Inferior parietal cortex (tissue), 1 donor: ENCODE results near the gene SLC48A1.
"Not testable (repeated sequence)": the region's sequence is repeated elsewhere in the genome, so short reads cannot be mapped to it uniquely, and the experiment has no call there.

Experiments
- DNase-seq: peaks from one replicate; pipeline ENCODE4 v3.0.0-alpha.2; 2016; ENCODE audit errors: extremely low spot score

Gene SLC48A1

GRCh38 chr12:47791351-47791746 lies 18.3 kb downstream of the SLC48A1 start:
- no peak for DNase-seq

- DNase-seq: no peak
These were observed 18.8 kb downstream of the SLC48A1 start for GRCh38 chr12:47791874-47792273.

GRCh38 chr12:47793015-47793681 lies 20.1 kb downstream of the SLC48A1 start:
- no peak for DNase-seq

- DNase-seq: no peak
These were observed 21.6 kb downstream of the SLC48A1 start for GRCh38 chr12:47794679-47795078.

- no peak for DNase-seq
These were observed 22.2 kb downstream of the SLC48A1 start for GRCh38 chr12:47795121-47795813.

- no peak for DNase-seq
These were observed 22.9 kb downstream of the SLC48A1 start for GRCh38 chr12:47795814-47796411.

GRCh38 chr12:47797441-47797840 lies 24.4 kb downstream of the SLC48A1 start:
- no peak for DNase-seq

- no peak for DNase-seq
These were observed 25.4 kb downstream of the SLC48A1 start for GRCh38 chr12:47798382-47798948.

- DNase-seq: no peak
These were observed 26.4 kb downstream of the SLC48A1 start for GRCh38 chr12:47799357-47799955.

- DNase-seq: no peak
These were observed 27.5 kb downstream of the SLC48A1 start for GRCh38 chr12:47800582-47800981.

GRCh38 chr12:47801170-47801903 lies 28.3 kb downstream of the SLC48A1 start:
- no peak for DNase-seq

GRCh38 chr12:47801904-47802246 lies 28.8 kb downstream of the SLC48A1 start:
- no peak for DNase-seq

GRCh38 chr12:47802312-47802711 lies 29.3 kb downstream of the SLC48A1 start:
- no peak for DNase-seq

- DNase-seq: no peak
These were observed 30.3 kb downstream of the SLC48A1 start for GRCh38 chr12:47803191-47803875.

- no peak for DNase-seq
These were observed 31.1 kb downstream of the SLC48A1 start for GRCh38 chr12:47804171-47804570.

- DNase-seq: no peak
These were observed 32.4 kb downstream of the SLC48A1 start for GRCh38 chr12:47805417-47805816.

GRCh38 chr12:47807338-47807737 lies 34.3 kb downstream of the SLC48A1 start:
- DNase-seq: no peak

- no peak for DNase-seq
These were observed 35.0 kb downstream of the SLC48A1 start for GRCh38 chr12:47808050-47808449.

- no peak for DNase-seq
These were observed 35.7 kb downstream of the SLC48A1 start for GRCh38 chr12:47808574-47809365.

- DNase-seq: not testable (repeated sequence)
These were observed 36.5 kb downstream of the SLC48A1 start for GRCh38 chr12:47809518-47809917.
